Chondrocyte (in vitro differentiated cells): ENCODE measurements around the gene CNOT4. TPM values are rescaled to one million over a fixed set of nuclear protein-coding genes. Genes with fewer than 3 reads are reported as not detected.

ENCODE experiments used
- DNase-seq: peaks from one replicate; pipeline ENCODE4 v3.0.0; 2021; ENCODE audit warnings: mixed read lengths, low spot score
- H3K27ac Mint-ChIP-seq: one replicate; pipeline ENCODE4 v1.8.0; 2021; ENCODE audit warnings: mild to moderate bottlenecking, moderate library complexity, mixed read lengths; ENCODE audit not compliant: unreplicated experiment
- H3K27me3 Mint-ChIP-seq: 2 replicates; pipeline ENCODE4 v1.8.0; 2021; ENCODE audit warnings: low read depth, mixed read lengths
- H3K36me3 Mint-ChIP-seq: 2 replicates; pipeline ENCODE4 v1.8.0; 2021; ENCODE audit warnings: low read depth, mixed read lengths
- H3K4me1 Mint-ChIP-seq: 2 replicates; pipeline ENCODE4 v1.8.0; 2021; ENCODE audit warnings: low read depth, mild to moderate bottlenecking, mixed read lengths
- H3K4me3 Mint-ChIP-seq: one replicate; pipeline ENCODE4 v1.8.0; 2021; ENCODE audit warnings: mild to moderate bottlenecking, moderate library complexity, mixed read lengths; ENCODE audit not compliant: unreplicated experiment
- H3K9me3 Mint-ChIP-seq: 2 replicates; pipeline ENCODE4 v1.8.0; 2021; ENCODE audit warnings: low read depth, mixed read lengths
- CTCF ChIP-seq: fragments of 200-600 bp; sonication (generic); IDR thresholded peaks from 2 replicates; pipeline ENCODE4 v1.5.0; 2021; ENCODE audit warnings: antibody characterized with exemption, mild to moderate bottlenecking, moderate library complexity
- total RNA-seq: library from RNA; stranded (reverse); gene quantifications from 3 replicates; pipeline ENCODE4 v1.2.1, GENCODE V29; 2021

CNOT4 gene
- total RNA-seq, 1 donor from 2014 or later = 17.8 TPM

GRCh38 chr7:135552148-135552547 lies 42.2 kb upstream of the CNOT4 start:
- no peak for DNase-seq
- Mint-ChIP-seq H3K27me3 (peaks cover 15% of the 10 kb centered on the region), H3K4me3 (no peak overlapping the region), H3K27ac (no peak overlapping the region), H3K36me3 (no peaks in the 10 kb centered on the region), H3K4me1 (no peaks in the 10 kb centered on the region), H3K9me3 (no peaks in the 10 kb centered on the region)
- no peak for TF ChIP-seq CTCF

- no peak overlapping the region for H3K4me3 Mint-ChIP-seq
- H3K27me3 Mint-ChIP-seq = peaks cover 15% of the 10 kb centered on the region
- H3K4me1 Mint-ChIP-seq = no peaks in the 10 kb centered on the region
- no peak for DNase-seq
- no peak for TF ChIP-seq CTCF
- H3K9me3 Mint-ChIP-seq = no peaks in the 10 kb centered on the region
- no peak overlapping the region for H3K27ac Mint-ChIP-seq
- H3K36me3 Mint-ChIP-seq = no peaks in the 10 kb centered on the region
These were observed 40.3 kb upstream of the CNOT4 start for GRCh38 chr7:135550196-135550595.

- Mint-ChIP-seq H3K27me3 (peaks cover 3% of the 10 kb centered on the region), H3K9me3 (no peaks in the 10 kb centered on the region), H3K36me3 (no peaks in the 10 kb centered on the region), H3K4me1 (no peaks in the 10 kb centered on the region), H3K27ac (no peak overlapping the region), H3K4me3 (no peak overlapping the region)
- TF ChIP-seq CTCF = no peak
- DNase-seq = no peak
These were observed 31.1 kb upstream of the CNOT4 start for GRCh38 chr7:135541029-135541428.

DNA sequence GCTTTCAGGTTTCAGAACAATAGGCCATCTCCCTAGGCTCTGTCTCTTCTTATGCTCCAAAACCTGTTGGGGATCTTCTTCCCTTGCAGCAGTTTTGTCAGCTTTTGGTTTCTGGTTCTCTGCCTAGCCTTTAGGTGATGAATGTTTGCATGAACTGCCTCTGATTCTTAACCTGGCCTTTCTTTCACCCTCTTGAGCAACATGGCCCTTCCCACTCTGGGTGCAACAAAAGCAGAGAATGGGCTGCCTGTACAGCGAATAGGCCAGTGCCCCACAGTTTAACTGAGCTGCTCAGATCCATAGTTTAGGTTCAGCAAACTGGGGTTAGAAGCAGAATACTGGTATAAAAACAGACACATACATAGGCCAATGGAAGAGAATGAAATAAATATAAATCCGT lies 29.7 kb upstream of the CNOT4 start:
- Mint-ChIP-seq H3K4me3 (no peak overlapping the region), H3K36me3 (no peaks in the 10 kb centered on the region), H3K27ac (no peak overlapping the region), H3K9me3 (no peaks in the 10 kb centered on the region), H3K4me1 (no peaks in the 10 kb centered on the region), H3K27me3 (peaks cover 3% of the 10 kb centered on the region)
- TF ChIP-seq CTCF = no peak
- no peak for DNase-seq

GRCh38 chr7:135538376-135538775 lies 28.5 kb upstream of the CNOT4 start:
- Mint-ChIP-seq H3K27me3 (peaks cover 3% of the 10 kb centered on the region), H3K4me3 (no peak overlapping the region), H3K9me3 (no peaks in the 10 kb centered on the region), H3K27ac (no peak overlapping the region), H3K36me3 (no peaks in the 10 kb centered on the region), H3K4me1 (no peaks in the 10 kb centered on the region)
- DNase-seq = no peak
- TF ChIP-seq CTCF = no peak
